GM21528 (cell line): ENCODE measurements around the gene PLOD1.
"Not testable (repeated sequence)": the region's sequence is repeated elsewhere in the genome, so short reads cannot be mapped to it uniquely, and the experiment has no call there.

Experiments
- ATAC-seq: cut with Tn5 transposase; IDR thresholded peaks from one replicate; pipeline ENCODE4 v1.9.1; 2021; ENCODE audit warnings: mild to moderate bottlenecking, moderate library complexity; ENCODE audit not compliant: unreplicated experiment, low FRiP score

Gene PLOD1

DNA sequence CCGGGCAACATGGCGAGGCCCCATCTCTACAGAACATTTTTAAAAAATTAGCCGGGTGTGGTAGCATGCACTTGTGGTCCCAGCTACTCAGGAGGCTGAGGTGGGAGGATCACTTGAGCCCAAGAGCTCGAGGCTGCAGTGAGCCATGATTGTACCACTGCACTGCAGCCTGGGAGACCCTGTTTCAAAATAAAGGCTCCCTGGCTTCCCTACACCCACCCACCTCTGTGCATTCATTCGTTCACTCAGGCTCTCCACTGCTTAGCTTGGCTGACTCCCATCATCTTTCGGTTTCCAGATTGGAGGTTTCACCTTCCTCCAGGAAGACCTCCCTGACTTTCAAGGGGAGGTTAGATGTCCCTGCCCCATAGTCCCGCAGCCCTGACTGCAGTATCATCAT is 22.5 kb upstream of the PLOD1 start:
- ATAC-seq: no peak

DNA sequence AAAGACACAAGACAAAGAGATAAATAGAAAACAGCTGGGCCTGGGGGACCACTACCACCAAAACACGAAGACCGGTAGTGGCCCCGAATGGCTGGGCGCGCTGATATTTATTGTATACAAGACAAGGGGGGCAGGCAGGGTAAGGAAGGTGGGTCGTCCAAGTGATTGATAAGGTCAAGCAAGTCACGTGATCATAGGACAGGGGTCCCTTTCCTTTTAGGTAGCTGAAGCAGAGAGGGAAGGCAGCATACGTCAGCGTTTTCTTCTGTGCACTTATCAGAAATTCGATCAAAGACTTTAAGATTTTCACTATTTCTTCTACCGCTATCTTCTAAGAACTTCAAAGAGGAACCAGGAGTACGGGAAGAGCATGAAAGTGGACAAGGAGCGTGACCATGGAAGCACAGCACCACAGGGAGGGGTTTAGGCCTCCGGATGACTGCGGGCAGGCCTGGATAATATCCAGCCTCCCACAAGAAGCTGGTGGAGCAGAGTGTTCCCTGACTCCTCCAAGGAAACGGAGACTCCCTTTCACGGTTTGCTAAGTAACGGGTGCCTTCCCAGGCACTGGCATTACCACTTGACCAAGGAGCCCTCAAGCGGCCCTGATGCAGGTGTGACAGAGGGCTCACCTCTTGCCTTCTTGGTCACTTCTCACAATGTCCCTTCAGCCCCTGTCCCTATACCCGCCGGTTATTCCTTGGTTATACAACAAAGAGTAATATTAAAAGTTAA is 21.9 kb upstream of the PLOD1 start:
- ATAC-seq: not testable (repeated sequence)

DNA sequence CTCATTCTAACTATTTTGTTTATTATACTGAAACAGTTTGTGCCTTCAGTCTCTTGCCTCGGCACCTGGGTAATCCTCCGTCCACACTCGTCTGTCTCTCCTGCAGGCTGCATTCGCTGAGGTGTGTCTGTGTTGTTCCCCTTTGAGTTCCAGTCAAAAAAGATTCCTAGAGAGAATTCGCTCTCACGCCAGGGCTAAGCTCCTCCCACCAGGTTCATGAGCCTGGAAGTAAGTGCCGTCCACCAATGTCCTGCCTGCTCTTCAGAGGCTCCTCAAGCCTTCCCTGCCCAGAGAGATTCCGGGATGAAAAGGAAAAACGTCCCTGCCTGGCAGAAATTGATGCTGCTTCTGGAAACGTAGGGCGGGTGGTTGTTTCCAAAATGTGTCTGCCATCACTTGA is 21.2 kb upstream of the PLOD1 start:
- no peak for ATAC-seq

DNA sequence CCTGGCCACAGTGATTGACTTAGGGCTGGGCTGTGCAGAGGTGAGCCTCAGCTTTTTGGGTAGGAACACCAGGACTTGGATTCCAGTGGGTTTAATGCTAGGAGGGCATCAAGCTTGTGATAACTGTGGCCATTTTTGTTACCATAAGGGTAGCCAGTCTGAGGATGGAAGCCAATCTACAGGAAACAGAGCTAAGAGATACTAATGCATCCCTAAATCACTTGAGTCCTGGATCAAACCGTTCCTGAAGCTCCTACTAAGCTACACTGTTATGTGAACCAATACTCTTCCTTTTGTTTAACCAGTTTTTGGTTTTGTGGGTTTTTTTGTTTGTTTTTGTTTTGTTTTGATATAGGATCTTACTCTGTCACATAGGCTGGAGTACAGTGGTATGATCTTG is 20.5 kb upstream of the PLOD1 start:
- no peak for ATAC-seq

- no peak for ATAC-seq
These were observed 15.6 kb upstream of the PLOD1 start for GRCh38 chr1:11918799-11919519.

- no peak for ATAC-seq
These were observed 14.9 kb upstream of the PLOD1 start for GRCh38 chr1:11919621-11920020.

DNA sequence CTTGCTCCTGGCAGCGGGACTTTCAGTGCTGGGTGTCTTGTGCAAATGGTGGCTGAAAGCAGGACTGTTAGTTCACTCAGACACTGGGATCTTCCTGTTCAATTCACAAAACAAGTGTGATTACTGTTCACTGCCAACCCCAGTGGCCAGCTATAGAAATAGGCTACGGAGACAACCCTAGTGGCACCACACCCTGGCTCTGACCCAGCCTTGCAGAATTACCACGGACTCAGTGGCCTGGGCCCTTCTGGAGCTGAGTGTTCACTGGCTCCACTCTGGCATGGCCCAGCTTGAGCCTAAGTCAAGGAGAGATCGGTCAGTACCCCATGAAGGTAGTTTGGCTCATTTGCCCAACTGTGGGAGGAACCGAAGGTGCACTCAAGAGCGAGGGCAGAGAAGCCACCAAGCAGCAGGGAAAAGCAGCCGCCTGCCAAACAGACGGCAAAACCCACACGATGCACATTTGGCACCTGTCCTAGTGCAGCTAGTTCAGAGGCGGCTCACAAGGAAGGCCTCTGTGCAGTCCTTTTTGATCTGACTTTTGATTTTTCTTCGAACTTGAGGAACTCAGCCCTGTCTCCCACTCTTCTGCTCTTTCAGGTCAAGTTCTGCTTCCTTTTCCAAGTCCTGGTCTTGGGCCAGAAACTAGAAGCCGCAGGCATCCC is 14.1 kb upstream of the PLOD1 start:
- no peak for ATAC-seq

DNA sequence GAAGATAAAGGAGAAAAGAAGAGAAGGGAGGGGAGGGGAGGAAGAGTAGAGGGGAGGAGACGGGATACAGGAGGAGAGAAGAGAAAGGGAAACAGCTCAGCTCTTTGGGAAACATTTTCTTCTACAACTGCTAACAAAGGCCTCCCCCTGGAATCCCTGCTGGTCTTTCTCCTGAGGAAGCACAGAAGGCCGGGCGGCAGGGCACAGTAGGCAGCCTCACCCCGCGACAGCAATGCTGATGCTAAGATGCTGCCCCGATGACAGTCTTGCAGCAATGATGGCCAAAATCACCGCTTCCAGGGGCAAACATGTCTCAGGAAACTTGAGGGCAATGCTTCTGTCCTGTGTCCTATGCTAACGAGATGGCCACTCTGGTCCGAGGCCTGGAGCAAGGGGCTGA is 13.5 kb upstream of the PLOD1 start:
- ATAC-seq: no peak

- ATAC-seq: no peak
These were observed 11.3 kb upstream of the PLOD1 start for GRCh38 chr1:11923069-11923826.

DNA sequence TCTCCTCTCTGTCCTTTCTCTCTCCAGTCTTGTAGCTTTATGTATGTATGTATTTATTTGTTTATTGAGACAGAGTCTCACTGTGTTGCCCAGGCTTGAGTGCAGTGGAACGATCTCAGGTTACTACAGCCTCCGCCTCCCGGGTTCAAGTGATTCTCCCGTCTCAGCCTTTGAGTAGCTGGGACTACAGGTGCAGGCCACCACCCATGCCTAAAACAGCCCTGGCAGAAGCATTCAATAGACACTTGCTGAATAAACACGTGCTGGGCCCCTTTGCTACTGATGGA is 10.7 kb upstream of the PLOD1 start:
- ATAC-seq: no peak

- no peak for ATAC-seq
These were observed 10.0 kb upstream of the PLOD1 start for GRCh38 chr1:11924334-11925195.

- peak; percentile 18 for ATAC-seq
These were observed 9.2 kb upstream of the PLOD1 start for GRCh38 chr1:11925196-11925937.

DNA sequence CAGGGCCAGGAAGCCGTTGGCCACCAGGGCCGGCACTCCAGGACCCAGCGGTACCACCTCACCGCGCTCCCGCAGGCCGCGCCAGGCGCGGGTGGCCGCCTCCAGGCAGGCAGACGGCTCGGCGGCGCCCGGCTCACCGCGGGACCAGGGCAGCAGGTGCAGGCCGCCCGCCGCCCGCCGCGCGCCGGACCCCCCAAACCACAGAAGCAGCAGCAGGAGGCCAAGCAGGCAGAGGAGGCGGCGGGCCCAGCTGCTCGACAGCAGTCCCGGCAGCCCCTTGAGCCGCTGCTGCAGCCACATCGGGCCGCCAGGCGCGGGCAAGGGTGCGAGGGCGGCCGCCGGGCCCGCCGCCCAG is 8.6 kb upstream of the PLOD1 start:
- peak; percentile 31 for ATAC-seq

DNA sequence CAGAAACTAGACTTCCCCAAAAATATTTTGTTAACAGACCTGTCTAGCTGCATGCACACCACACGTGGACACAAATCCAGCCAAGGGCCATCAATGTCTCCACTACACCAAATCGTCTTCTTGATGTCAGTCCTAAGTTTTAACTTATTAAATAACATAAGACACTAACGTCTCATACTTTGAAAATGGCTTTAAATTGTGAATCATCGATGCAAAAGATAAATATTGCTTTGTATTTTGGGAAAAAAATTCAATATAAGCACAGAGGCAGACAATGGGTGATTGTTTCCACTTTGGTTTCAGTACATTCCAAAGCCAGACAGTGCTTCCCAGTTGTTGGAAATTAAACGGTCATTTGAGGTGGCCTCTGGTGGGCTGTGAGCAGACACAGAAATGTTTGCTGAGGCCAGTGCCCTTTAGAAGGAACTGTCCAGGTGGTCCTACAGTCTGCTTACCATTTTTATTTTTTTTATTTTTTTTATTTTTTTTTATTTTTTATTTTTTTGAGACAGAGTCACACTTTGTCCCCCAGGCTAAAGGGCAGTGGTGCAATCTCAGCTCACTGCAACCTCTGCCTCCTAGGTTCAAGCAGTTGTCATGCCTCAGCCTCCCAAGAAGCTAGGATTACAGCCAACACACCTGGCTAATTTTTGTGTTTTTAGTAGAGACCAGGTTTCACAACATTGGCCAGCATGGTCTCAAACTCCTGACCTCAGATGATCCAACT is 6.5 kb upstream of the PLOD1 start:
- no peak for ATAC-seq

- ATAC-seq: no peak
These were observed 4.7 kb upstream of the PLOD1 start for GRCh38 chr1:11929849-11930248.

GRCh38 chr1:11930571-11931445 is 3.7 kb upstream of the PLOD1 start:
- no peak for ATAC-seq

GRCh38 chr1:11931845-11932244 is 2.7 kb upstream of the PLOD1 start:
- ATAC-seq: no peak

GRCh38 chr1:11935057-11935412 is 518 bp downstream of the PLOD1 start:
- peak; percentile 6 for ATAC-seq
